ENCODE results near the gene RAB7A.

RAB7A gene

GRCh38 chr3:128805772-128806171 is 79.8 kb downstream of the RAB7A start:
- Histone ChIP-seq H3K4me3 (ENCODE audit: low read length in 2 of 2) (no peak overlapping the region), H3K9me3 (ENCODE audit: control insufficient read depth in 2 of 2, low read length in 2 of 2) (no peaks in the 10 kb centered on the region), H3K36me3 (ENCODE audit: control insufficient read depth in 2 of 2, insufficient read depth in 2 of 2, low read length in 2 of 2) (peaks cover 22 to 34% of the 10 kb centered on the region in 2 donors), H3K27me3 (ENCODE audit: control insufficient read depth in 1 of 2, insufficient read depth in 2 of 2, low read length in 2 of 2) (no peaks in the 10 kb centered on the region), H3K9ac (ENCODE audit: low read length in 2 of 2) (no peak overlapping the region), H3K27ac (ENCODE audit: low read length) (no peak overlapping the region), H3K4me1 (ENCODE audit: control insufficient read depth, insufficient read depth, low read length) (peaks cover 24% of the 10 kb centered on the region)

- no peak overlapping the region for H3K9ac ChIP-seq (ENCODE audit: low read length in 2 of 2)
- H3K27me3 ChIP-seq (ENCODE audit: control insufficient read depth in 1 of 2, insufficient read depth in 2 of 2, low read length in 2 of 2): no peaks in the 10 kb centered on the region
- H3K4me3 ChIP-seq (ENCODE audit: low read length in 2 of 2): no peak overlapping the region
- H3K4me1 ChIP-seq (ENCODE audit: control insufficient read depth, insufficient read depth, low read length): peaks cover 22% of the 10 kb centered on the region
- no peak overlapping the region for H3K27ac ChIP-seq (ENCODE audit: low read length)
- H3K36me3 ChIP-seq (ENCODE audit: control insufficient read depth in 2 of 2, insufficient read depth in 2 of 2, low read length in 2 of 2): peaks cover 22 to 37% of the 10 kb centered on the region in 2 donors
- no peaks in the 10 kb centered on the region for H3K9me3 ChIP-seq (ENCODE audit: control insufficient read depth in 2 of 2, low read length in 2 of 2)
Observed at GRCh38 chr3:128806588-128806987, 80.6 kb downstream of the RAB7A start.

- H3K4me1 ChIP-seq (ENCODE audit: control insufficient read depth, insufficient read depth, low read length): peaks cover 15% of the 10 kb centered on the region
Observed at GRCh38 chr3:128807186-128807830, 81.3 kb downstream of the RAB7A start.

GRCh38 chr3:128808672-128809071 is 82.7 kb downstream of the RAB7A start:
- H3K4me1 ChIP-seq (ENCODE audit: control insufficient read depth, insufficient read depth, low read length): peaks cover 15% of the 10 kb centered on the region
- peak overlapping the region; percentile 18 for H3K27ac ChIP-seq (ENCODE audit: low read length)
- H3K4me3 ChIP-seq (ENCODE audit: low read length in 2 of 2): peak overlapping the region in 1 of 2 donors; percentile 8
- peaks cover 34 to 51% of the 10 kb centered on the region in 2 donors for H3K36me3 ChIP-seq (ENCODE audit: control insufficient read depth in 2 of 2, insufficient read depth in 2 of 2, low read length in 2 of 2)
- H3K27me3 ChIP-seq (ENCODE audit: control insufficient read depth in 1 of 2, insufficient read depth in 2 of 2, low read length in 2 of 2): no peaks in the 10 kb centered on the region
- H3K9me3 ChIP-seq (ENCODE audit: control insufficient read depth in 2 of 2, low read length in 2 of 2): no peaks in the 10 kb centered on the region
- no peak overlapping the region for H3K9ac ChIP-seq (ENCODE audit: low read length in 2 of 2)

More at GRCh38 chr3:128807186-128807830, 81.3 kb downstream of the RAB7A start:
- no peak overlapping the region for H3K27ac ChIP-seq (ENCODE audit: low read length)
- H3K27me3 ChIP-seq (ENCODE audit: control insufficient read depth in 1 of 2, insufficient read depth in 2 of 2, low read length in 2 of 2): no peaks in the 10 kb centered on the region
- no peak overlapping the region for H3K9ac ChIP-seq (ENCODE audit: low read length in 2 of 2)
- H3K36me3 ChIP-seq (ENCODE audit: control insufficient read depth in 2 of 2, insufficient read depth in 2 of 2, low read length in 2 of 2): peaks cover 22 to 39% of the 10 kb centered on the region in 2 donors
- no peak overlapping the region for H3K4me3 ChIP-seq (ENCODE audit: low read length in 2 of 2)
- H3K9me3 ChIP-seq (ENCODE audit: control insufficient read depth in 2 of 2, low read length in 2 of 2): no peaks in the 10 kb centered on the region

- Histone ChIP-seq H3K27ac (ENCODE audit: low read length) (peak overlapping the region; percentile 11), H3K4me1 (ENCODE audit: control insufficient read depth, insufficient read depth, low read length) (peaks cover 11% of the 10 kb centered on the region), H3K36me3 (ENCODE audit: control insufficient read depth in 2 of 2, insufficient read depth in 2 of 2, low read length in 2 of 2) (peaks cover 22 to 41% of the 10 kb centered on the region in 2 donors), H3K9ac (ENCODE audit: low read length in 2 of 2) (no peak overlapping the region), H3K9me3 (ENCODE audit: control insufficient read depth in 2 of 2, low read length in 2 of 2) (no peaks in the 10 kb centered on the region), H3K4me3 (ENCODE audit: low read length in 2 of 2) (no peak overlapping the region), H3K27me3 (ENCODE audit: control insufficient read depth in 1 of 2, insufficient read depth in 2 of 2, low read length in 2 of 2) (no peaks in the 10 kb centered on the region)
Observed at GRCh38 chr3:128813097-128813496, 87.1 kb downstream of the RAB7A start.

- Histone ChIP-seq H3K36me3 (ENCODE audit: control insufficient read depth in 2 of 2, insufficient read depth in 2 of 2, low read length in 2 of 2) (peaks cover 24 to 39% of the 10 kb centered on the region in 2 donors), H3K27me3 (ENCODE audit: control insufficient read depth in 1 of 2, insufficient read depth in 2 of 2, low read length in 2 of 2) (no peaks in the 10 kb centered on the region), H3K27ac (ENCODE audit: low read length) (peak overlapping the region; percentile 25), H3K9ac (ENCODE audit: low read length in 2 of 2) (no peak overlapping the region), H3K4me3 (ENCODE audit: low read length in 2 of 2) (no peak overlapping the region), H3K4me1 (ENCODE audit: control insufficient read depth, insufficient read depth, low read length) (peaks cover 9% of the 10 kb centered on the region), H3K9me3 (ENCODE audit: control insufficient read depth in 2 of 2, low read length in 2 of 2) (no peaks in the 10 kb centered on the region)
Observed at GRCh38 chr3:128814060-128814459, 88.1 kb downstream of the RAB7A start.

- no peak overlapping the region for H3K9ac ChIP-seq (ENCODE audit: low read length in 2 of 2)
- peaks cover 24 to 36% of the 10 kb centered on the region in 2 donors for H3K36me3 ChIP-seq (ENCODE audit: control insufficient read depth in 2 of 2, insufficient read depth in 2 of 2, low read length in 2 of 2)
- no peak overlapping the region for H3K4me3 ChIP-seq (ENCODE audit: low read length in 2 of 2)
- peak overlapping the region; percentile 41 for H3K27ac ChIP-seq (ENCODE audit: low read length)
- no peaks in the 10 kb centered on the region for H3K9me3 ChIP-seq (ENCODE audit: control insufficient read depth in 2 of 2, low read length in 2 of 2)
- peaks cover 6% of the 10 kb centered on the region for H3K4me1 ChIP-seq (ENCODE audit: control insufficient read depth, insufficient read depth, low read length)
- no peaks in the 10 kb centered on the region for H3K27me3 ChIP-seq (ENCODE audit: control insufficient read depth in 1 of 2, insufficient read depth in 2 of 2, low read length in 2 of 2)
Observed at GRCh38 chr3:128814519-128815317, 88.7 kb downstream of the RAB7A start.

GRCh38 chr3:128815318-128816064 is 89.5 kb downstream of the RAB7A start:
- H3K36me3 ChIP-seq (ENCODE audit: control insufficient read depth in 2 of 2, insufficient read depth in 2 of 2, low read length in 2 of 2): peaks cover 22 to 32% of the 10 kb centered on the region in 2 donors

GRCh38 chr3:128818186-128818787 is 92.3 kb downstream of the RAB7A start:
- Histone ChIP-seq H3K9me3 (ENCODE audit: control insufficient read depth in 2 of 2, low read length in 2 of 2) (no peaks in the 10 kb centered on the region), H3K4me1 (ENCODE audit: control insufficient read depth, insufficient read depth, low read length) (peaks cover 6% of the 10 kb centered on the region), H3K4me3 (ENCODE audit: low read length in 2 of 2) (no peak overlapping the region), H3K36me3 (ENCODE audit: control insufficient read depth in 2 of 2, insufficient read depth in 2 of 2, low read length in 2 of 2) (peaks cover 13 to 17% of the 10 kb centered on the region in 2 donors), H3K27me3 (ENCODE audit: control insufficient read depth in 1 of 2, insufficient read depth in 2 of 2, low read length in 2 of 2) (no peaks in the 10 kb centered on the region), H3K9ac (ENCODE audit: low read length in 2 of 2) (no peak overlapping the region), H3K27ac (ENCODE audit: low read length) (no peak overlapping the region)

More at GRCh38 chr3:128815318-128816064, 89.5 kb downstream of the RAB7A start:
- H3K27me3 ChIP-seq (ENCODE audit: control insufficient read depth in 1 of 2, insufficient read depth in 2 of 2, low read length in 2 of 2): no peaks in the 10 kb centered on the region
- H3K4me3 ChIP-seq (ENCODE audit: low read length in 2 of 2): no peak overlapping the region
- H3K9ac ChIP-seq (ENCODE audit: low read length in 2 of 2): no peak overlapping the region
- peak overlapping the region; percentile 41 for H3K27ac ChIP-seq (ENCODE audit: low read length)
- peaks cover 6% of the 10 kb centered on the region for H3K4me1 ChIP-seq (ENCODE audit: control insufficient read depth, insufficient read depth, low read length)
- no peaks in the 10 kb centered on the region for H3K9me3 ChIP-seq (ENCODE audit: control insufficient read depth in 2 of 2, low read length in 2 of 2)

GRCh38 chr3:128820252-128820839 is 94.4 kb downstream of the RAB7A start:
- peaks cover 4% of the 10 kb centered on the region for H3K4me1 ChIP-seq (ENCODE audit: control insufficient read depth, insufficient read depth, low read length)
- H3K9ac ChIP-seq (ENCODE audit: low read length in 2 of 2): no peak overlapping the region
- no peaks in the 10 kb centered on the region for H3K9me3 ChIP-seq (ENCODE audit: control insufficient read depth in 2 of 2, low read length in 2 of 2)
- H3K27ac ChIP-seq (ENCODE audit: low read length): no peak overlapping the region
- H3K36me3 ChIP-seq (ENCODE audit: control insufficient read depth in 2 of 2, insufficient read depth in 2 of 2, low read length in 2 of 2): peaks cover 7 to 12% of the 10 kb centered on the region in 2 donors
- H3K4me3 ChIP-seq (ENCODE audit: low read length in 2 of 2): no peak overlapping the region
- no peaks in the 10 kb centered on the region for H3K27me3 ChIP-seq (ENCODE audit: control insufficient read depth in 1 of 2, insufficient read depth in 2 of 2, low read length in 2 of 2)

All from stomach smooth muscle (tissue), 2 donors.